Measurements from ENCODE around the gene TSHZ2.

Gene TSHZ2

GRCh38 chr20:53369871-53370270 lies 397.7 kb downstream of the TSHZ2 start:
- H3K4me3 ChIP-seq (ENCODE audit: low read depth, low read length): no peak overlapping the region
- no peak for DNase-seq (ENCODE audit: low read depth, low spot score)
- POLR2A ChIA-PET: no interaction called here
- CTCF ChIA-PET: no interaction called here
- TF ChIP-seq CTCF (IDR thresholded peaks at IDR 0.05; ENCODE audit: insufficient read depth, low read length, missing control alignments): no peak

GRCh38 chr20:53370345-53370961 lies 398.3 kb downstream of the TSHZ2 start:
- POLR2A ChIA-PET: no interaction called here
- CTCF ChIA-PET: no interaction called here
- H3K4me3 ChIP-seq (ENCODE audit: low read depth, low read length): no peak overlapping the region
- TF ChIP-seq CTCF (IDR thresholded peaks at IDR 0.05; ENCODE audit: insufficient read depth, low read length, missing control alignments): no peak
- DNase-seq (ENCODE audit: low read depth, low spot score): no peak

- CTCF ChIA-PET: no interaction called here
- DNase-seq (ENCODE audit: low read depth, low spot score): no peak
- POLR2A ChIA-PET: no interaction called here
- TF ChIP-seq CTCF (IDR thresholded peaks at IDR 0.05; ENCODE audit: insufficient read depth, low read length, missing control alignments): no peak
- no peak overlapping the region for H3K4me3 ChIP-seq (ENCODE audit: low read depth, low read length)
Observed at GRCh38 chr20:53371216-53371615, 399.1 kb downstream of the TSHZ2 start.

GRCh38 chr20:53376021-53376420 lies 403.9 kb downstream of the TSHZ2 start:
- POLR2A ChIA-PET: no interaction called here
- no peak for DNase-seq (ENCODE audit: low read depth, low spot score)
- TF ChIP-seq CTCF (IDR thresholded peaks at IDR 0.05; ENCODE audit: insufficient read depth, low read length, missing control alignments): no peak
- CTCF ChIA-PET: no interaction called here
- H3K4me3 ChIP-seq (ENCODE audit: low read depth, low read length): no peak overlapping the region

GRCh38 chr20:53379014-53379832 lies 407.1 kb downstream of the TSHZ2 start:
- ChIA-PET CTCF (no interaction called here), POLR2A (no interaction called here)
- DNase-seq (ENCODE audit: low read depth, low spot score): no peak
- no peak overlapping the region for H3K4me3 ChIP-seq (ENCODE audit: low read depth, low read length)
- no peak for TF ChIP-seq CTCF (IDR thresholded peaks at IDR 0.05; ENCODE audit: insufficient read depth, low read length, missing control alignments)

GRCh38 chr20:53379833-53380120 lies 407.6 kb downstream of the TSHZ2 start:
- ChIA-PET POLR2A (no interaction called here), CTCF (no interaction called here)
- no peak for DNase-seq (ENCODE audit: low read depth, low spot score)
- H3K4me3 ChIP-seq (ENCODE audit: low read depth, low read length): no peak overlapping the region
- no peak for TF ChIP-seq CTCF (IDR thresholded peaks at IDR 0.05; ENCODE audit: insufficient read depth, low read length, missing control alignments)

All from AG04449 (cell line).